Rectal smooth muscle tissue (tissue), 1 donor: ENCODE measurements around the gene BGN.

Experiments
- H3K27ac ChIP-seq: one replicate; pipeline ENCODE4 v1.7.0; 2013; ENCODE audit warnings: low read depth, low read length, inconsistent platforms
- H3K27me3 ChIP-seq: one replicate; pipeline ENCODE4 v1.7.0; 2013; ENCODE audit warnings: low read length; ENCODE audit not compliant: control insufficient read depth, insufficient read depth
- H3K36me3 ChIP-seq: one replicate; pipeline ENCODE4 v1.7.0; 2013; ENCODE audit warnings: low read length; ENCODE audit not compliant: control insufficient read depth, insufficient read depth
- H3K4me1 ChIP-seq: one replicate; pipeline ENCODE4 v1.7.0; 2013; ENCODE audit warnings: low read length; ENCODE audit not compliant: control insufficient read depth, insufficient read depth
- H3K4me3 ChIP-seq: one replicate; pipeline ENCODE4 v1.7.0; 2013; ENCODE audit warnings: low read length
- H3K9ac ChIP-seq: one replicate; pipeline ENCODE4 v1.7.0; 2013; ENCODE audit warnings: low read length

The BGN gene

DNA sequence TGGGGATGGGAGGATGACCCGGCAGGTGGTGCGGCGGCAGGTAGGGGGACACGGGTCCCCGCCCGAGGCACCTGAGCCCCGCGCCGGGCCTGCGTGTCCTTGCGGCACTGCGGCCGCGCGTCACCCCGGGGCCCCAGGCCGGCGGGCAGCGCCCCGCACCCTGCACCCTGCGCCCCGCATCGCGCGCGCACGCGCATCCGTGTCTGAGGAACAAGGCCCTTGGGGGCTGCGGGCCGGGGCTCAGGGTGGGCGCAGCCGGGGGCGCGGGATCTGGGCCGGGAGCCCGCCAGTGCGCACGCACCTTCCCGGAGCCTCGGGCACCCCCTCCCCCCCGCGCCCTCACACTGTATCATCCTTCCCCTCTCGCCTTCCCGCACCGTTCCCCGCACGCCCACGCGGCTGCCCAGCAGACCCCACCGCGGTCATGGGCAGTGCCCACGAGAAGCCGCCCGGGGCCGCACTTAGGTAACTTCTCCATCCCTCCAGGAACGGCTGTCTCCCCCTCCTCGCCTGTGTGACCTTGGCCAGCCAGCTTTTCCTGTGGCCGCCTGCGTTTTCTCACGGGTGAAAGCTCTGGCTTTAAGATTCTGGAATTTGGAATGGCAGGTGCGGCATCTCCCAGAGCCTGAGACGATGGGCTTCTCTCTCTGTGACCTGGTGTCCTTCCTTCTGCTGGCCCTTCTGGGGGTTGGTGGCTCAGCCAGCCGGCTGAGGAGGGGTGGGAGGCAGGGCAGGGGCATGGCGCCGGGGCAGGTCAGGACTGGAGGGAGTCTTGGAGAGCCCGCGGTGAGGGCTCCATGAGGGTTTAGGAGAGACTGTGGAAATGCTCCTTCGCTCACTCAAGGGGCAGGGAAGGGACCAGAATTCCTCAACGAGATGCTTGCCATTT lies 23.4 kb downstream of the BGN start:
- no peaks in the 10 kb centered on the region for H3K4me1 ChIP-seq
- peaks cover 33% of the 10 kb centered on the region for H3K27me3 ChIP-seq
- H3K4me3 ChIP-seq: no peak overlapping the region
- no peak overlapping the region for H3K9ac ChIP-seq
- no peaks in the 10 kb centered on the region for H3K36me3 ChIP-seq
- H3K27ac ChIP-seq: no peak overlapping the region

GRCh38 chrX:153519569-153520286 lies 24.9 kb downstream of the BGN start:
- H3K4me3 ChIP-seq: no peak overlapping the region
- no peak overlapping the region for H3K27ac ChIP-seq
- H3K4me1 ChIP-seq: no peaks in the 10 kb centered on the region
- peaks cover 33% of the 10 kb centered on the region for H3K27me3 ChIP-seq
- H3K36me3 ChIP-seq: no peaks in the 10 kb centered on the region
- H3K9ac ChIP-seq: no peak overlapping the region

DNA sequence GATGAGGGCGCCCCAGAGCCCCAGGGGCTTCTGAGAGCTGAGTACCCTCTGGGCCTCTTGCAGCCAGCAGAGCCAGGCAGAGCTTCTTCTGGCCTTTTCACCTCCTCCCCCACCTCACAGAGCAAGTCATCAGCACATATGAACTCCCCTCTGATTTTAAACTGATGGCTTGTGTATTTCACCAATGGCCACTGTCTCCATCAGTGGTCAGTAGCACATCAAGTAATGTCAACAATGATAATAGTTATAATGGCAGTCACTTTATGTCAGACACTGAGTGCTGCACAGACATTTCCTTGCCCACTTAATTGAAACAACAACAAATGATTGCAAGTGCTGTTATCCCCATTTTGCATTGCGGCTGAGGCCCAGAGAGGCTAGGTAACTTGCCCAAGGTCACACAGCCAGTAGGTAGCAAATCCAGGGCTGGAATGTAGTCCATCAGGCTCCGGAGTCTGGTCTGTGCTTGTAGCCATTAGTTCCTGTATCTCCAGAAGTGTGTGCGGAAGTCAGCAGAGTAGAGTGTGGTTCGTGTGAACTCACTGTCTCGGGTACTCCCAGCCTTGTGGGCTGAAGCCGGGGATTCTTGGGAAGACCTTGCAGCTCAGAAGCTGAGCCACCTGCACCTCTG lies 25.6 kb downstream of the BGN start:
- Histone ChIP-seq H3K9ac (no peak overlapping the region), H3K4me3 (no peak overlapping the region)

DNA sequence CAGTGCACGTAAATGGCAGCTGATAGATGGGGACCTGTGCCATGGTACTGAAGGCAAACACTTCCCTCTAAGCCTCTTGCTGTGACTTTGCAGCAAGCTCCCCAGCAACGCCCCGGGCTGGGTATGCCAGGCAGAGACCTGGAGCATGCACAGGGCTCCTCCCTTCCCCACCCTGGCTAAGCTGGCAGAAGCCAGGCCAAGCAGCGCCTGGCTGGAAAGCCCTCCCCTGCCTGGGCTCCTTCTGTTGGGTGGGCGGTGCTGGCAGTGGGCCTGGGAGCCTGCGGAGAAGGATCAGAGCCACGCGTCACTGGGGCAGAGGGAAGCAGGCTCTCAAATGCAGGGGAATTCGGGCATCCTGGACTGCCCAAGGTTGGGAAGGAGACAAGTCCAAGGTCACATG lies 26.3 kb downstream of the BGN start:
- no peaks in the 10 kb centered on the region for H3K36me3 ChIP-seq
- H3K9ac ChIP-seq: no peak overlapping the region
- H3K4me1 ChIP-seq: no peaks in the 10 kb centered on the region
- no peak overlapping the region for H3K4me3 ChIP-seq
- H3K27me3 ChIP-seq: peaks cover 35% of the 10 kb centered on the region
- no peak overlapping the region for H3K27ac ChIP-seq

More for the DNA sequence above, 25.6 kb downstream of the BGN start:
- H3K27ac ChIP-seq: no peak overlapping the region
- peaks cover 37% of the 10 kb centered on the region for H3K27me3 ChIP-seq
- no peaks in the 10 kb centered on the region for H3K4me1 ChIP-seq
- H3K36me3 ChIP-seq: no peaks in the 10 kb centered on the region

DNA sequence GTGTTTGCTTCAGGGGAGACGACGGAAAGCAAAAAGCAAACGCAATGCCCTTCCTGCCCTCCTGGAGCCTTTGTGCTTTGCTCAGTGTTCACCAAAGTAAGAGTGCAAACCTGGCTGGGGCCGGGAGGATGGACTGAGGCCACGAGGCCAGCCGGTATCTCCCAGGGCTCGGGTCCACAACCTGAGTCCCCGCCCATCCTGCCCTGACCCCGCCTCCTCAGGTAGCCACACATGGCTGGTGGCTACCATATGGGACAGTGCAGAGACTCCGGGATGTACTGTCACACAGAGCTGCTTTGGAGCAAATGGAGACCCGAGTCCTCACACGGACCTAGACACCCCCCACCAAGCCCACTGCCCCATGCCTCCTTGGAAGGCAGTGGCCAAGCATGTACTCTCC lies 27.5 kb downstream of the BGN start:
- Histone ChIP-seq H3K4me1 (no peaks in the 10 kb centered on the region), H3K4me3 (no peak overlapping the region), H3K9ac (no peak overlapping the region), H3K27me3 (peaks cover 29% of the 10 kb centered on the region), H3K27ac (no peak overlapping the region), H3K36me3 (no peaks in the 10 kb centered on the region)

DNA sequence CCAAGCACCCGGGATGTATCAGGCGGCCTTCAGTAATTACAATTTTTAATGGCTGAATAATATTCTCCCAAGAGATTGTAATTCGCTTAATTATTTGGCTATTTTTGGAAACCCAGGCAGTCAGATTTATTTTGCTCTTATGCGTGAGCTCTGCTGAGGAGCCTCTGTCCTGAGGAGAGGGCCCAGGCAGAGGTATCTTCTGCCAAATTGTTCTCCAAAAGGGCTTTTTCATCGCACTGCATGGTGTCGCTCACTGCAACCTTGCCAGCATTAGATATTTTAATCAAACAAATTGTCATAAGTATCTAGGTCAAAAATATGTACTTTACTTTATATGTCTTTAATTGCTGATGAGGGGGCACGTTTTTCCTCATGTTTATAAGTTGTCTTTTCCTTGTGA lies 28.5 kb downstream of the BGN start:
- peaks cover 29% of the 10 kb centered on the region for H3K27me3 ChIP-seq
- H3K27ac ChIP-seq: no peak overlapping the region

GRCh38 chrX:153524234-153524633 lies 29.5 kb downstream of the BGN start:
- Histone ChIP-seq H3K4me3 (no peak overlapping the region), H3K4me1 (no peaks in the 10 kb centered on the region), H3K36me3 (no peaks in the 10 kb centered on the region), H3K27ac (no peak overlapping the region), H3K27me3 (peaks cover 24% of the 10 kb centered on the region), H3K9ac (no peak overlapping the region)

More for the DNA sequence above, 28.5 kb downstream of the BGN start:
- no peaks in the 10 kb centered on the region for H3K4me1 ChIP-seq
- no peak overlapping the region for H3K9ac ChIP-seq
- H3K4me3 ChIP-seq: no peak overlapping the region
- no peaks in the 10 kb centered on the region for H3K36me3 ChIP-seq

DNA sequence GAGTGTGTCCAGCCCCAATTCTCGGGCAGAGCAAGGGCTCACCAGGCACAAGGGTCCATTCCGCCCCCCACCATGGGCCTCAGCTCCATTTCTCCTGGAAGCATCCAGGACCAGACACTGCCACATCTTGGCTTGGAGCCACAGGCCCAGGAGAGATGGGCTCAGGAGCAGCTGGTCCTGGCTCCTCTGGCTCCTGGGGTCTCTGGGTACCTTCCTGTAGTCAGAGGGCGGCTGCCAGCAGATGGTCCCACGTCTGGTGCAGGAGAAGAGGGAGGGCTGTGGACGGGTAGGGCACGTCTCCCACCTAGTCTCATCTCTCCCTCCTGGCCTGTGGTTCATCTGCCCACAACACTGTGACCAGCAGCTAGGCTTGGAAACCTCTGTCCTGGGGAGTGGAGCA lies 30.7 kb downstream of the BGN start:
- H3K27me3 ChIP-seq: peaks cover 21% of the 10 kb centered on the region

GRCh38 chrX:153526042-153526441 lies 31.3 kb downstream of the BGN start:
- Histone ChIP-seq H3K27ac (no peak overlapping the region), H3K27me3 (peaks cover 19% of the 10 kb centered on the region), H3K9ac (no peak overlapping the region), H3K4me1 (no peaks in the 10 kb centered on the region), H3K4me3 (no peak overlapping the region), H3K36me3 (no peaks in the 10 kb centered on the region)

More for the DNA sequence above, 30.7 kb downstream of the BGN start:
- H3K36me3 ChIP-seq: no peaks in the 10 kb centered on the region
- no peaks in the 10 kb centered on the region for H3K4me1 ChIP-seq
- no peak overlapping the region for H3K9ac ChIP-seq
- H3K27ac ChIP-seq: no peak overlapping the region
- H3K4me3 ChIP-seq: no peak overlapping the region

- peaks cover 11% of the 10 kb centered on the region for H3K27me3 ChIP-seq
- H3K4me3 ChIP-seq: no peak overlapping the region
- H3K9ac ChIP-seq: no peak overlapping the region
Observed at GRCh38 chrX:153526801-153527200, 32.0 kb downstream of the BGN start.

GRCh38 chrX:153527208-153527607 lies 32.4 kb downstream of the BGN start:
- Histone ChIP-seq H3K4me3 (no peak overlapping the region), H3K27ac (no peak overlapping the region), H3K27me3 (peaks cover 9% of the 10 kb centered on the region), H3K4me1 (no peaks in the 10 kb centered on the region), H3K36me3 (no peaks in the 10 kb centered on the region), H3K9ac (no peak overlapping the region)

More at GRCh38 chrX:153526801-153527200, 32.0 kb downstream of the BGN start:
- Histone ChIP-seq H3K36me3 (no peaks in the 10 kb centered on the region), H3K4me1 (no peaks in the 10 kb centered on the region), H3K27ac (no peak overlapping the region)

GRCh38 chrX:153530411-153531129 lies 35.8 kb downstream of the BGN start:
- Histone ChIP-seq H3K9ac (no peak overlapping the region), H3K4me1 (no peaks in the 10 kb centered on the region), H3K27me3 (no peaks in the 10 kb centered on the region), H3K4me3 (no peak overlapping the region), H3K27ac (no peak overlapping the region), H3K36me3 (no peaks in the 10 kb centered on the region)
